HEK293 (cell line): ENCODE results near the gene PET100.

Experiments used
- CTCF ChIA-PET: fragments of 350-600 bp; formaldehyde crosslinking; extraction: SDS; loops from one replicate; lab custom pipeline; 2021; ENCODE audit warnings: antibody characterized with exemption; lab: Yijun Ruan, JAX
- POLR2A ChIA-PET: fragments of 300-600 bp; formaldehyde crosslinking; extraction: SDS; loops from one replicate; lab custom pipeline; 2020; ENCODE audit warnings: antibody characterized with exemption, inconsistent platforms; lab: Yijun Ruan, JAX
- H3K27ac ChIP-seq: fragments of 200-500 bp; sonication (Bioruptor generic); 2 replicates; pipeline ENCODE4 v1.5.1; 2014; ENCODE audit warnings: low read depth, low read length, control low read depth, inconsistent platforms; ENCODE audit errors: extremely low read depth
- H3K36me3 ChIP-seq, 2 experiments: fragments of 200-500 bp in 1 of 2; sonication (Bioruptor generic) in 1 of 2; 1 replicate in 1 of 2; 2 replicates in 1 of 2; pipeline ENCODE4 v1.5.1; 2014 to 2017; ENCODE audit warnings: inconsistent platforms in 2 of 2, low read length in 2 of 2; ENCODE audit not compliant: control insufficient read depth in 2 of 2, insufficient read depth in 1 of 2
- H3K4me1 ChIP-seq: fragments of 200-500 bp; sonication (Bioruptor generic); 2 replicates; pipeline ENCODE4 v1.5.1; 2014; ENCODE audit warnings: mild to moderate bottlenecking, low read length, inconsistent platforms; ENCODE audit not compliant: control insufficient read depth, insufficient read depth
- H3K4me3 ChIP-seq: 2 replicates; pipeline ENCODE4 v1.5.1; 2011; ENCODE audit warnings: low read depth, mild to moderate bottlenecking, control low read depth, low read length, moderate library complexity
- H3K9me3 ChIP-seq: fragments of 200-500 bp; sonication (Bioruptor generic); 2 replicates; pipeline ENCODE4 v1.5.1; 2014; ENCODE audit warnings: low read depth, low read length, inconsistent platforms; ENCODE audit not compliant: control insufficient read depth, insufficient read depth
- GLI4 ChIP-seq: fragments of 450-650 bp; formaldehyde crosslinking; IDR thresholded peaks from 2 replicates; pipeline ENCODE4 v1.5.1; 2016; ENCODE audit warnings: missing biosample characterization, missing genetic modification characterization
- GLIS1 ChIP-seq: fragments of 450-650 bp; formaldehyde crosslinking; IDR thresholded peaks from 2 replicates; pipeline ENCODE4 v1.5.1; 2016; ENCODE audit warnings: missing biosample characterization, missing genetic modification characterization
- HOXA7 ChIP-seq: sonication (generic); formaldehyde crosslinking; IDR thresholded peaks from 2 replicates; pipeline ENCODE4 v1.8.1; 2022; ENCODE audit warnings: missing genetic modification reagents, borderline replicate concordance
- KLF10 ChIP-seq: fragments of 450-650 bp; IDR thresholded peaks from 2 replicates; pipeline ENCODE4 v1.5.1; 2018; ENCODE audit warnings: missing biosample characterization, mild to moderate bottlenecking, missing genetic modification characterization
- MZF1 ChIP-seq: fragments of 450-650 bp; formaldehyde crosslinking; IDR thresholded peaks from 2 replicates; pipeline ENCODE4 v1.5.1; 2017; ENCODE audit warnings: missing biosample characterization, missing genetic modification characterization, borderline replicate concordance
- WT1 ChIP-seq: fragments of 450-650 bp; formaldehyde crosslinking; IDR thresholded peaks from 2 replicates; pipeline ENCODE4 v1.5.1; 2016; ENCODE audit warnings: missing biosample characterization, missing genetic modification characterization
- ZBTB20 ChIP-seq: fragments of 450-650 bp; formaldehyde crosslinking; IDR thresholded peaks from 2 replicates; pipeline ENCODE4 v1.5.1; 2016; ENCODE audit warnings: missing biosample characterization, missing genetic modification characterization
- ZEB2 ChIP-seq: fragments of 450-650 bp; formaldehyde crosslinking; IDR thresholded peaks from 2 replicates; pipeline ENCODE4 v1.5.1; 2016; ENCODE audit warnings: missing biosample characterization, missing genetic modification characterization
- ZFHX2 ChIP-seq: fragments of 450-650 bp; formaldehyde crosslinking; conservative IDR thresholded peaks from 2 replicates; pipeline ENCODE4 v1.5.1; 2016; ENCODE audit warnings: missing biosample characterization, missing genetic modification characterization
- ZFP37 ChIP-seq: fragments of 450-650 bp; formaldehyde crosslinking; IDR thresholded peaks from 2 replicates; pipeline ENCODE4 v1.5.1; 2016; ENCODE audit warnings: missing biosample characterization, missing genetic modification characterization
- ZNF19 ChIP-seq: fragments of 450-650 bp; formaldehyde crosslinking; IDR thresholded peaks from 2 replicates; pipeline ENCODE4; 2016; ENCODE audit warnings: missing biosample characterization, missing genetic modification characterization, low read depth
- ZNF311 ChIP-seq: fragments of 450-650 bp; formaldehyde crosslinking; IDR thresholded peaks from 2 replicates; pipeline ENCODE4 v1.5.1; 2017; ENCODE audit warnings: missing biosample characterization, missing genetic modification characterization, borderline replicate concordance
- ZNF335 ChIP-seq: fragments of 450-650 bp; formaldehyde crosslinking; conservative IDR thresholded peaks from 2 replicates; pipeline ENCODE4 v1.5.1; 2016; ENCODE audit warnings: missing biosample characterization, missing genetic modification characterization
- ZNF391 ChIP-seq: fragments of 450-650 bp; formaldehyde crosslinking; IDR thresholded peaks from 2 replicates; pipeline ENCODE4 v1.5.1; 2016; ENCODE audit warnings: low read depth, missing biosample characterization, missing genetic modification characterization, borderline replicate concordance
- ZNF394 ChIP-seq: fragments of 450-650 bp; formaldehyde crosslinking; IDR thresholded peaks from 2 replicates; pipeline ENCODE4 v1.5.1; 2016; ENCODE audit warnings: missing biosample characterization, missing genetic modification characterization, mild to moderate bottlenecking, moderate library complexity, borderline replicate concordance
- ZNF48 ChIP-seq: fragments of 450-650 bp; formaldehyde crosslinking; IDR thresholded peaks from 2 replicates; pipeline ENCODE4 v1.5.1; 2016; ENCODE audit warnings: missing biosample characterization, missing genetic modification characterization
- ZNF560 ChIP-seq: fragments of 450-650 bp; formaldehyde crosslinking; IDR thresholded peaks from 2 replicates; pipeline ENCODE4 v1.5.1; 2017; ENCODE audit warnings: missing biosample characterization, missing genetic modification characterization, borderline replicate concordance
- ZNF677 ChIP-seq: fragments of 450-650 bp; IDR thresholded peaks from 2 replicates; pipeline ENCODE4 v1.5.0; 2018; ENCODE audit warnings: missing biosample characterization, mild to moderate bottlenecking, missing genetic modification characterization, moderate library complexity
- ZNF777 ChIP-seq: fragments of 450-650 bp; formaldehyde crosslinking; IDR thresholded peaks from 2 replicates; pipeline ENCODE4 v1.5.1; 2017; ENCODE audit warnings: missing biosample characterization, missing genetic modification characterization, borderline replicate concordance
- ZXDB ChIP-seq: fragments of 450-650 bp; formaldehyde crosslinking; IDR thresholded peaks from 2 replicates; pipeline ENCODE4 v1.5.1; 2016; ENCODE audit warnings: missing biosample characterization, missing genetic modification characterization
- TF ChIP-seq, protein P1 (sequence below): fragments of 450-650 bp; formaldehyde crosslinking; IDR thresholded peaks from 2 replicates; pipeline ENCODE4 v1.5.1; 2016; ENCODE audit warnings: missing biosample characterization, missing genetic modification characterization
- TF ChIP-seq, protein P2 (sequence below): fragments of 450-650 bp; formaldehyde crosslinking; conservative IDR thresholded peaks from 2 replicates; pipeline ENCODE4 v1.5.1; 2016; ENCODE audit warnings: low read depth, missing biosample characterization, missing genetic modification characterization
- TF ChIP-seq, protein P3 (sequence below): fragments of 450-650 bp; formaldehyde crosslinking; IDR thresholded peaks from 2 replicates; pipeline ENCODE4 v1.5.1; 2016; ENCODE audit warnings: missing biosample characterization, missing genetic modification characterization
- TF ChIP-seq, protein P4 (sequence below): fragments of 450-650 bp; formaldehyde crosslinking; IDR thresholded peaks from 2 replicates; pipeline ENCODE4 v1.5.1; 2016; ENCODE audit warnings: missing biosample characterization, missing genetic modification characterization

The PET100 gene

DNA sequence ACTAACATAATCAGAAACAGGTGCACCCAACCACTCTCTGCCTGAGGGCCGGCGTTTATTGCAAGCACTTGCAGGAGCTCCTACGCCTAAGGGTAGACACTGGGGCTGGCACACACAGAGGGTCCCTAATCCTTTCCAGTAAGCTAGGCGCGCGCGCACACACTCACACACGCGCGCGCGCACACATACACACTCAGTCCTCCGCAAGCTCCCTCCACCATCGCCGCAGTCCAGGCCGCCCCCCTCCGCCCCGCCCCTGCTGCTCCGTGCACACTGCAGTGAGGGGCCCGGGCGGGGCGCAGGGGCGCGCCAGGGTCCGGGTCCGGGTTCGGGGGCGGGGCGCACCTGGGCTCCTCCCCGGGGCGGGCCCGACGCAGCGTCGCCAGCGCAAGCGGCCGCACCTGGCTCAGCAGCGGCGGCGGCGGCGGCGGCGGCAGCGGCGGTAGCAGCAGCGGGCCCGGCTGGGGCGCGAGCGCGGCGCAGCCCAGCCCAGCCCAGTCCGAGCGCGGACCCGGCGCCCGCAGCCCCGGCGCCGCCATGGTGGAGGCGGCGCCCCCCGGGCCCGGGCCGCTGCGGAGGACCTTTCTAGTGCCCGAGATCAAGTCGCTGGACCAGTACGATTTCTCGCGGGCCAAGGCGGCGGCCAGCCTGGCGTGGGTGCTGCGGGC is 34.0 kb upstream of the PET100 start, which contains the start of gene CAMSAP3 (continued):
- TF ChIP-seq, protein P1, sequence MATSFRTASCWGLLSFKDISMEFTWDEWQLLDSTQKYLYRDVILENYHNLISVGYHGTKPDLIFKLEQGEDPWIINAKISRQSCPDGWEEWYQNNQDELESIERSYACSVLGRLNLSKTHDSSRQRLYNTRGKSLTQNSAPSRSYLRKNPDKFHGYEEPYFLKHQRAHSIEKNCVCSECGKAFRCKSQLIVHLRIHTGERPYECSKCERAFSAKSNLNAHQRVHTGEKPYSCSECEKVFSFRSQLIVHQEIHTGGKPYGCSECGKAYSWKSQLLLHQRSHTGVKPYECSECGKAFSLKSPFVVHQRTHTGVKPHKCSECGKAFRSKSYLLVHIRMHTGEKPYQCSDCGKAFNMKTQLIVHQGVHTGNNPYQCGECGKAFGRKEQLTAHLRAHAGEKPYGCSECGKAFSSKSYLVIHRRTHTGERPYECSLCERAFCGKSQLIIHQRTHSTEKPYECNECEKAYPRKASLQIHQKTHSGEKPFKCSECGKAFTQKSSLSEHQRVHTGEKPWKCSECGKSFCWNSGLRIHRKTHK (tag by site-specific recombination) = no peak
- TF ChIP-seq ZEB2 (tag by site-specific recombination) (no peak), ZNF19 (tag by site-specific recombination) (no peak), ZNF48 (tag by site-specific recombination) (no peak), ZNF311 (tag by site-specific recombination) (no peak), GLIS1 (tag by site-specific recombination) (no peak), HOXA7 (no peak), ZNF677 (tag by site-specific recombination) (no peak), ZNF391 (tag by site-specific recombination) (0 out of 2 replicates have a peak, but pooled peaks have one; percentile 8), ZXDB (tag by site-specific recombination) (peak; percentile 77), WT1 (no peak), ZNF394 (tag by site-specific recombination) (no peak), ZBTB20 (tag by site-specific recombination) (no peak; the same call in 1 of the 2 replicates), KLF10 (tag by site-specific recombination) (no peak; the same call in 1 of the 2 replicates)
- TF ChIP-seq, all 188 proteins: peak for 18

DNA sequence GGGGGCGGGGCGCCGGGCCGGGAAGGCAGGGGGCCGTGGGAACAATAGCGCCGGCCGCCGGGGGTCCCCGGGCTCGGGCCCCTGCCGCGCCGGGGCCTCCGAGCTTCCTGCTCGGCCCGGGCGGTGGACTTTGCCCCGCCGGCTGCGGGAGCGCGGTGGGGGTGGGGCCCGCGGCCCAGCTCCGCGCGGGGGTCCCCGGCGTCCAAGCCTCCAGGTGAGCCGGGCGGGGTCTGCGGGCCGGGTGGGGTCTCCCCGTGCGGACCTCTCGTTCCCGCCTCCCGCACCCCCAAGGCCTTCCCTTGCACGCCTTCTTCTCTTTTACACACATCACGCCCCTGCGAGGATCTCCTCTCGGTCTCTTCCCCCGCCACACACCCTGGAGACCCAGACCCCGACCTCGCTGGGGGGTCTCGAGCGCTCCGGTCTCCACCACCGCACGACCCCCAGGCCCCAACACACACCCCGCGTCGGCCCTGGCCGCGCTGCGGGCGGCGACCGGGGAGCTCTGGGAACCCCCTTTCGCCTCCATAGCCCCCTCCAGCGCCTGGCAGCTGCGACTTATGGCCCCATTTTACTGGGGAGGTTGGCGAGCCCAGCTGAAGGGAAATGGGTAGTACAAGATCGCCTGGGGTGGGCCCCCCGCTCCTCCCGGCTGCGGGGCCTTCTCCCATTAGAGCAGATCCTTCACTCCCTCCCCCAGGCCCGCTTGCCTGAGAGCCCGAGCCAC is 33.2 kb upstream of the PET100 start:
- H3K9me3 ChIP-seq = no peaks in the 10 kb centered on the region
- H3K36me3 ChIP-seq = peaks cover 0 to 3% of the 10 kb centered on the region in 2 experiments; a peak in 2 of 3 replicates
- H3K27ac ChIP-seq = no peak overlapping the region; the same call in 1 of the 2 replicates
- ChIA-PET CTCF (interaction anchor here (1.0 to 6.5 kb wide), 3 partner anchors 9 to 56 kb away, joined by 3 to 29 read pairs (median 6); no protein-coding TSS in a partner anchor), POLR2A (interaction anchor here (0.6 to 2.1 kb wide), 4 partner anchors 9 to 33 kb away, joined by 3 to 13 read pairs (median 7); partner anchors contain the start of genes PET100 and XAB2)
- peaks cover 8% of the 10 kb centered on the region for H3K4me1 ChIP-seq
- peak overlapping the region; percentile 70 for H3K4me3 ChIP-seq
- TF ChIP-seq GLIS1 (tag by site-specific recombination) = peak; percentile 82
- TF ChIP-seq ZEB2 (tag by site-specific recombination) = 0 out of 2 replicates have a peak, but pooled peaks have one; percentile 31
- TF ChIP-seq ZNF560 (tag by site-specific recombination) = no peak
- TF ChIP-seq, protein P2, sequence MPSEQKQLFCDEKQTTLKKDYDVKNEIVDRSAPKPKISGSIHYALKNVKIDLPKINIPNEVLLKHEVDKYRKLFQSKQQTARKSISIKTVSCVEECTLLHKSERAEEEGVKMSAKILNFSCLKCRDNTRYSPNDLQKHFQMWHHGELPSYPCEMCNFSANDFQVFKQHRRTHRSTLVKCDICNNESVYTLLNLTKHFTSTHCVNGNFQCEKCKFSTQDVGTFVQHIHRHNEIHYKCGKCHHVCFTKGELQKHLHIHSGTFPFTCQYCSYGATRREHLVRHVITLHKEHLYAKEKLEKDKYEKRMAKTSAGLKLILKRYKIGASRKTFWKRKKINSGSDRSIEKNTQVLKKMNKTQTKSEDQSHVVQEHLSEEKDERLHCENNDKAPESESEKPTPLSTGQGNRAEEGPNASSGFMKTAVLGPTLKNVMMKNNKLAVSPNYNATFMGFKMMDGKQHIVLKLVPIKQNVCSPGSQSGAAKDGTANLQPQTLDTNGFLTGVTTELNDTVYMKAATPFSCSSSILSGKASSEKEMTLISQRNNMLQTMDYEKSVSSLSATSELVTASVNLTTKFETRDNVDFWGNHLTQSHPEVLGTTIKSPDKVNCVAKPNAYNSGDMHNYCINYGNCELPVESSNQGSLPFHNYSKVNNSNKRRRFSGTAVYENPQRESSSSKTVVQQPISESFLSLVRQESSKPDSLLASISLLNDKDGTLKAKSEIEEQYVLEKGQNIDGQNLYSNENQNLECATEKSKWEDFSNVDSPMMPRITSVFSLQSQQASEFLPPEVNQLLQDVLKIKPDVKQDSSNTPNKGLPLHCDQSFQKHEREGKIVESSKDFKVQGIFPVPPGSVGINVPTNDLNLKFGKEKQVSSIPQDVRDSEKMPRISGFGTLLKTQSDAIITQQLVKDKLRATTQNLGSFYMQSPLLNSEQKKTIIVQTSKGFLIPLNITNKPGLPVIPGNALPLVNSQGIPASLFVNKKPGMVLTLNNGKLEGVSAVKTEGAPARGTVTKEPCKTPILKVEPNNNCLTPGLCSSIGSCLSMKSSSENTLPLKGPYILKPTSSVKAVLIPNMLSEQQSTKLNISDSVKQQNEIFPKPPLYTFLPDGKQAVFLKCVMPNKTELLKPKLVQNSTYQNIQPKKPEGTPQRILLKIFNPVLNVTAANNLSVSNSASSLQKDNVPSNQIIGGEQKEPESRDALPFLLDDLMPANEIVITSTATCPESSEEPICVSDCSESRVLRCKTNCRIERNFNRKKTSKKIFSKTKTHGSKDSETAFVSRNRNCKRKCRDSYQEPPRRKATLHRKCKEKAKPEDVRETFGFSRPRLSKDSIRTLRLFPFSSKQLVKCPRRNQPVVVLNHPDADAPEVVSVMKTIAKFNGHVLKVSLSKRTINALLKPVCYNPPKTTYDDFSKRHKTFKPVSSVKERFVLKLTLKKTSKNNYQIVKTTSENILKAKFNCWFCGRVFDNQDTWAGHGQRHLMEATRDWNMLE (tag by site-specific recombination) = no peak
- no peak for TF ChIP-seq MZF1
- TF ChIP-seq, protein P3, sequence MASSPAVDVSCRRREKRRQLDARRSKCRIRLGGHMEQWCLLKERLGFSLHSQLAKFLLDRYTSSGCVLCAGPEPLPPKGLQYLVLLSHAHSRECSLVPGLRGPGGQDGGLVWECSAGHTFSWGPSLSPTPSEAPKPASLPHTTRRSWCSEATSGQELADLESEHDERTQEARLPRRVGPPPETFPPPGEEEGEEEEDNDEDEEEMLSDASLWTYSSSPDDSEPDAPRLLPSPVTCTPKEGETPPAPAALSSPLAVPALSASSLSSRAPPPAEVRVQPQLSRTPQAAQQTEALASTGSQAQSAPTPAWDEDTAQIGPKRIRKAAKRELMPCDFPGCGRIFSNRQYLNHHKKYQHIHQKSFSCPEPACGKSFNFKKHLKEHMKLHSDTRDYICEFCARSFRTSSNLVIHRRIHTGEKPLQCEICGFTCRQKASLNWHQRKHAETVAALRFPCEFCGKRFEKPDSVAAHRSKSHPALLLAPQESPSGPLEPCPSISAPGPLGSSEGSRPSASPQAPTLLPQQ (tag by site-specific recombination) = peak; percentile 74
- 0 out of 2 replicates have a peak, but pooled peaks have one; percentile 2 for TF ChIP-seq ZFHX2 (tag by site-specific recombination)
- TF ChIP-seq GLI4 (tag by site-specific recombination) = no peak
- no peak for TF ChIP-seq ZNF777 (tag by site-specific recombination)
- TF ChIP-seq ZNF335 = peak; percentile 78
- TF ChIP-seq ZFP37 (tag by site-specific recombination) = no peak
- TF ChIP-seq, protein P4, sequence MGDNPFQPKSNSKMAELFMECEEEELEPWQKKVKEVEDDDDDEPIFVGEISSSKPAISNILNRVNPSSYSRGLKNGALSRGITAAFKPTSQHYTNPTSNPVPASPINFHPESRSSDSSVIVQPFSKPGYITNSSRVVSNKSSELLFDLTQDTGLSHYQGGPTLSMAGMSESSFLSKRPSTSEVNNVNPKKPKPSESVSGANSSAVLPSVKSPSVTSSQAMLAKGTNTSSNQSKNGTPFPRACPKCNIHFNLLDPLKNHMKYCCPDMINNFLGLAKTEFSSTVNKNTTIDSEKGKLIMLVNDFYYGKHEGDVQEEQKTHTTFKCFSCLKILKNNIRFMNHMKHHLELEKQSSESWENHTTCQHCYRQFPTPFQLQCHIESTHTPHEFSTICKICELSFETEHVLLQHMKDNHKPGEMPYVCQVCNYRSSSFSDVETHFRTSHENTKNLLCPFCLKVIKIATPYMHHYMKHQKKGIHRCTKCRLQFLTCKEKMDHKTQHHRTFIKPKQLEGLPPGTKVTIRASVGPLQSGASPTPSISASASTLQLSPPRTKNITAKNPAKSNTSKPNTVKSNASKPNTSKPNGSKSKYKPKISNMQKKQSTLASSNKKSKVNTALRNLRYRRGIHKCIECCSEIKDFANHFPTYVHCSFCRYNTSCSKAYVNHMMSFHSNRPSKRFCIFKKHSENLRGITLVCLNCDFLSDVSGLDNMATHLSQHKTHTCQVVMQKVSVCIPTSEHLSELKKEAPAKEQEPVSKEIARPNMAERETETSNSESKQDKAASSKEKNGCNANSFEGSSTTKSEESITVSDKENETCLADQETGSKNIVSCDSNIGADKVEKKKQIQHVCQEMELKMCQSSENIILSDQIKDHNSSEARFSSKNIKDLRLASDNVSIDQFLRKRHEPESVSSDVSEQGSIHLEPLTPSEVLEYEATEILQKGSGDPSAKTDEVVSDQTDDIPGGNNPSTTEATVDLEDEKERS = no peak
